ENCODE data around the gene SLC15A5. TPM values are rescaled to one million over a fixed set of nuclear protein-coding genes. Genes with fewer than 3 reads are reported as not detected.

Gene SLC15A5
- total and polyA plus RNA-seq, 2 of the 4 experiments (the other 2 are of a cell fraction), result not detected

GRCh38 chr12:16325426-16325825 lies 47.9 kb upstream of the SLC15A5 start:
- dilution Hi-C loops (cut with HindIII; ENCODE audit: low sequenced_read_pairs, unreplicated experiment) (no loop called here), in situ Hi-C loops (cut with MboI; ENCODE audit: low sequenced_read_pairs) (no loop called here), intact Hi-C loops (cut with micrococcal nuclease) (loop anchor here (10.0 kb wide), 1 partner anchor 1059 kb away; no protein-coding TSS in a partner anchor)
- ChIA-PET CTCF (no interaction called here), POLR2A (ENCODE audit: unreplicated experiment) (no interaction called here)
- Histone ChIP-seq H3K14ac (replicated peaks; ENCODE audit: low read depth, low read length) (no peak overlapping the region), H4K8ac (ENCODE audit: low read depth in 2 of 2, low read length in 2 of 2) (no peak overlapping the region), H2AK5ac (ENCODE audit: low read depth, low read length) (no peak overlapping the region), H2BK20ac (ENCODE audit: low read depth, low read length) (no peak overlapping the region), H4K91ac (ENCODE audit: insufficient read depth, low read depth, low read length) (no peak overlapping the region), H3K27me3 (ENCODE audit: control insufficient read depth, insufficient read depth, low read length) (no peaks in the 10 kb centered on the region), H4K5ac (ENCODE audit: low read depth, low read length) (no peak overlapping the region), H3K4ac (ENCODE audit: low read depth, low read length) (no peak overlapping the region), H3K9me1 (ENCODE audit: insufficient read depth, low read length) (no peaks in the 10 kb centered on the region), H3K36me3 (ENCODE audit: control insufficient read depth, insufficient read depth, low read length) (no peaks in the 10 kb centered on the region), H3K4me1 (ENCODE audit: control insufficient read depth, insufficient read depth, low read length) (no peaks in the 10 kb centered on the region), H3K4me2 (ENCODE audit: low read depth, low read length) (no peak overlapping the region), H4K20me1 (ENCODE audit: insufficient read depth, low read length) (no peaks in the 10 kb centered on the region), H3K23ac (ENCODE audit: low read depth, low read length) (no peak overlapping the region), H2BK120ac (ENCODE audit: low read depth, low read length) (no peak overlapping the region), H3K18ac (ENCODE audit: low read depth, low read length) (no peak overlapping the region), H3K56ac (ENCODE audit: extremely low read depth, insufficient read depth, low read length) (no peak overlapping the region), H2AFZ (replicated peaks; ENCODE audit: low read length, poor library complexity) (no peak overlapping the region), H2AK9ac (replicated peaks; ENCODE audit: low read depth, low read length, poor library complexity) (no peak overlapping the region), H3K9me3 (ENCODE audit: control insufficient read depth, insufficient read depth, low read length) (peaks cover 1% of the 10 kb centered on the region; the same call in 1 of the 2 replicates), H2BK15ac (ENCODE audit: low read depth, low read length) (no peak overlapping the region), H3K4me3 (ENCODE audit: insufficient read depth, low read depth, low read length) (no peak overlapping the region), H3K79me1 (ENCODE audit: low read depth in 1 of 2, low read length in 2 of 2) (no peaks in the 10 kb centered on the region), H2BK5ac (ENCODE audit: low read depth, low read length, poor library complexity, severe bottlenecking) (no peak overlapping the region), H3K9ac (ENCODE audit: low read depth, low read length) (no peak overlapping the region), H3K27ac (ENCODE audit: insufficient read depth, low read length) (no peak overlapping the region)
- no CpG with 5 or more reads among the region's 3 CpGs for WGBS, 2 experiments (ENCODE audit: extremely low coverage in 2 of 2, insufficient read length in 1 of 2)
- TF ChIP-seq RFX5 (IDR thresholded peaks at IDR 0.05; ENCODE audit: low read depth, low read length) (no peak), MAZ (IDR thresholded peaks at IDR 0.05; ENCODE audit: borderline replicate concordance, low read depth, low read length) (no peak), RCOR1 (IDR thresholded peaks at IDR 0.05; ENCODE audit: insufficient replicate concordance, low read length) (no peak), FOS (IDR thresholded peaks at IDR 0.05; ENCODE audit: low read depth, low read length) (no peak), USF2 (IDR thresholded peaks at IDR 0.05; ENCODE audit: low read depth, low read length) (no peak), RAD21 (IDR thresholded peaks at IDR 0.05; ENCODE audit: low read length) (no peak), POLR2A (IDR thresholded peaks at IDR 0.05; ENCODE audit: low read depth, low read length) (no peak), CHD1 (IDR thresholded peaks at IDR 0.05; ENCODE audit: low read depth, low read length) (no peak)
- no TSS peak for BruUV-seq (replicated peaks)
- no peak for ATAC-seq (ENCODE audit: low read depth)
- no peak for DNase-seq

All from IMR-90 (cell line).